Measurements from ENCODE around the gene CCDC112.
"Not testable (repeated sequence)": the region's sequence is repeated elsewhere in the genome, so short reads cannot be mapped to it uniquely, and the experiment has no call there.

The CCDC112 gene

DNA sequence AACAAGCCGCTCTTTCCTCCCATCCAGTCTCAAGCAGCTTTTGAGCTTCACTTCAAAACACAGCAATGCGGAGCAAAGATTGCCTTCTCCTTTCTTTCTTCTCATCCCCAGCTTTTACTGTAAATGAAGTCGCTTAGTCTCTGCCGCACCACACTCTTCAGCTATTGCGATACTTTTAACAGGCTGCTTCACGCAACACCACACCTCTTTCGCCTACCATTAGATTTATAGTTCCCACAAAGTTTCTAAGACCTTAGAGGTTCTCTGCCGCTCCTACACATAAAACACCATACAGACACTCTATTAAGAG is 34.5 kb downstream of the CCDC112 start:
- TF ChIP-seq SUZ12 (IDR thresholded peaks at IDR 0.05) (no peak), FOXM1 (IDR thresholded peaks at IDR 0.05; ENCODE audit: borderline replicate concordance) (no peak), FOXK2 (IDR thresholded peaks at IDR 0.05) (no peak), BHLHE40 (IDR thresholded peaks at IDR 0.05; ENCODE audit: borderline replicate concordance) (no peak), ZNF384 (IDR thresholded peaks at IDR 0.05) (no peak)
- ChIA-PET CTCF (no interaction called here), POLR2A (interaction anchor here (1.2 to 2.1 kb wide), 3 partner anchors 8 to 92 kb away, joined by 3 to 12 read pairs (median 5); partner anchors contain the start of genes CCDC112 and TRIM36)
- peak; percentile 11 for DNase-seq (ENCODE audit: extremely low spot score)

DNA sequence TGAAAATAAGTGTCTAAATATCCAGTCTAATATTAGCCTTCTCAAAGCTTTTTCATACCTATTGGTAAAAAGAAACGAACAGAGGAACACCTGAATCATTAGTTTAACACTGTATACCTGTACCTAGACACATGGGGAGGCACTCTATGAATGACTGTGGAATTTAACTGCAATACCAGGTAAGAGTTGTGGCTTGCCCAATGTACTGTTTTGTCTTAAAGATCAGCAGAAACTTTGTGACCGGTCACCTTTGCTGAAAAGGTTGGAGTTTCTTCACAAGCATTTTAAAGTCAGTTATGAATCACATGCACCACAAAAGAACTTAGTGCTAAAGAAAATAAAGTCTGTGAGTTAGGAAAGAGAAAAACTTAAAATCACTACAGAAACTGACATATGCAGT is 36.2 kb downstream of the CCDC112 start:
- no peak for DNase-seq (ENCODE audit: extremely low spot score)
- CTCF ChIA-PET, result interaction anchor here (0.7 kb wide), 1 partner anchor 897 kb away, joined by 3 read pairs; no protein-coding TSS in a partner anchor
- POLR2A ChIA-PET, result no interaction called here
- TF ChIP-seq HDGF (IDR thresholded peaks at IDR 0.05; ENCODE audit: borderline replicate concordance) (no peak), CTBP1 (IDR thresholded peaks at IDR 0.05; ENCODE audit: borderline replicate concordance) (no peak), FOXM1 (IDR thresholded peaks at IDR 0.05; ENCODE audit: borderline replicate concordance) (no peak), LEF1 (IDR thresholded peaks at IDR 0.05; ENCODE audit: borderline replicate concordance) (no peak), L3MBTL2 (conservative IDR thresholded peaks at IDR 0.05) (no peak), SP1 (IDR thresholded peaks at IDR 0.05) (no peak), FOXK2 (IDR thresholded peaks at IDR 0.05) (no peak), NFRKB (IDR thresholded peaks at IDR 0.05) (no peak), ZNF384 (IDR thresholded peaks at IDR 0.05) (no peak)
- TF ChIP-seq, protein P1, sequence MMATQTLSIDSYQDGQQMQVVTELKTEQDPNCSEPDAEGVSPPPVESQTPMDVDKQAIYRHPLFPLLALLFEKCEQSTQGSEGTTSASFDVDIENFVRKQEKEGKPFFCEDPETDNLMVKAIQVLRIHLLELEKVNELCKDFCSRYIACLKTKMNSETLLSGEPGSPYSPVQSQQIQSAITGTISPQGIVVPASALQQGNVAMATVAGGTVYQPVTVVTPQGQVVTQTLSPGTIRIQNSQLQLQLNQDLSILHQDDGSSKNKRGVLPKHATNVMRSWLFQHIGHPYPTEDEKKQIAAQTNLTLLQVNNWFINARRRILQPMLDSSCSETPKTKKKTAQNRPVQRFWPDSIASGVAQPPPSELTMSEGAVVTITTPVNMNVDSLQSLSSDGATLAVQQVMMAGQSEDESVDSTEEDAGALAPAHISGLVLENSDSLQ (IDR thresholded peaks at IDR 0.05), result no peak

DNA sequence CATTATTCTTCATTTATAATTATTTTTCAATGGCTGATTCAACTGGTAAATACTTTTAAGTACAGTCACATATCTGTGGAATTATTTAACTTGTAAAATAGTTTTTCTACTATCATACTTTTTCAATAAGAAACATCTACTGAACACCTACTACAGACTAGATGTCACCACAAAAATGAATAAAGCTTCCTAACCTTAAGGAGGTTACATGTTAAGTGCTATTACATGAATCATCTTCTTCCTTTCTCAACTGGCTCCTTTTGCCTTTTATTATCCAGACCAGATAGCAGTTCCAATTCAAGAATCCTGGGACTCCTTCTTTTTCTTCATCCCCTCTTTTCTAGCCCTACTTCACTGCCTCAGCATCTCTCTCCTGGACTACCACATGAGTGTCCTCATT is 38.5 kb downstream of the CCDC112 start:
- no peak for DNase-seq (ENCODE audit: extremely low spot score)
- CTCF ChIA-PET, result interaction anchor here (0.5 kb wide), 1 partner anchor 959 kb away, joined by 3 read pairs; no protein-coding TSS in a partner anchor
- TF ChIP-seq ARNT (IDR thresholded peaks at IDR 0.05), result no peak
- TF ChIP-seq L3MBTL2 (conservative IDR thresholded peaks at IDR 0.05), result no peak
- TF ChIP-seq SP1 (IDR thresholded peaks at IDR 0.05), result no peak
- TF ChIP-seq ZNF384 (IDR thresholded peaks at IDR 0.05), result no peak
- TF ChIP-seq NFRKB (IDR thresholded peaks at IDR 0.05), result no peak
- TF ChIP-seq HDGF (IDR thresholded peaks at IDR 0.05; ENCODE audit: borderline replicate concordance), result no peak
- TF ChIP-seq, protein P1 (IDR thresholded peaks at IDR 0.05), result no peak
- no peak for TF ChIP-seq SUZ12 (IDR thresholded peaks at IDR 0.05)
- no peak for TF ChIP-seq CTBP1 (IDR thresholded peaks at IDR 0.05; ENCODE audit: borderline replicate concordance)
- no peak for TF ChIP-seq BHLHE40 (IDR thresholded peaks at IDR 0.05; ENCODE audit: borderline replicate concordance)
- POLR2A ChIA-PET, result no interaction called here

- CTCF ChIA-PET; DNase-seq (ENCODE audit: extremely low spot score); POLR2A ChIA-PET: not testable (repeated sequence)
Measured at GRCh38 chr5:115249379-115249778, 47.1 kb downstream of the CCDC112 start.

DNA sequence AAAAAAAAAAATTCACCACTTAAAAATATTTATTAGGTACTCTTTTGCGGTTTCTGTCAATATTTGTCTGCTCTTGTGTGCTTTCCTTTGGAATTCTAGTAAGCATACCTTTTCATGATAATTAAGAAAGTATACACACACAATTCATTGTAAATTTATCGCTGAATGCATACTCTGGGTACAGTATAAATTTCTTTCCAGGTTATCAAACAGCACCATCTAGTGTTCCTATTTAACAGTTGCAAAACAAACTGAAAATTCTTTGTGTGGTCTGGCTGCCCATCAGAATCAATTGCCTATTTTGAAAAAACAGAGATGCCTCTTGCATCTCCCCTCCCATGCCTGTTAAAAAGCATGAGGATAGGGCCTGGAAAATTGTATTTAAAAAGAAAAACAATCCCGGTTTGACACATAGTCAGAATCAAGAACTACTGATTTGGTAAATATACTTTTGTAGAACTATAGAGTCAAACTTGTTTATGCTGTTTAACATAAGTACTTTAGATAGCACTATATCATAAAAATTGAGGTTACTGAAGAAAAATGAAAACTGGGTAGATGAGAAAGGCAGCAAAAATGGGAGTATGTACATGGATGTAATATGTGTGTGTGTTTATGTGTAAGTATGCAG is 50.0 kb downstream of the CCDC112 start:
- no peak for TF ChIP-seq BHLHE40 (IDR thresholded peaks at IDR 0.05; ENCODE audit: borderline replicate concordance)
- TF ChIP-seq, protein P1 (IDR thresholded peaks at IDR 0.05), result peak; percentile 54
- TF ChIP-seq ZNF384 (IDR thresholded peaks at IDR 0.05), result peak; percentile 81
- no peak for TF ChIP-seq NFRKB (IDR thresholded peaks at IDR 0.05)
- no peak for TF ChIP-seq CTBP1 (IDR thresholded peaks at IDR 0.05; ENCODE audit: borderline replicate concordance)
- TF ChIP-seq SP1 (IDR thresholded peaks at IDR 0.05), result no peak
- CTCF ChIA-PET, result interaction anchor here (0.6 to 1.4 kb wide), 4 partner anchors 38 to 782 kb away, joined by 3 to 8 read pairs (median 5); no protein-coding TSS in a partner anchor
- POLR2A ChIA-PET, result no interaction called here
- DNase-seq (ENCODE audit: extremely low spot score), result peak; percentile 38

DNA sequence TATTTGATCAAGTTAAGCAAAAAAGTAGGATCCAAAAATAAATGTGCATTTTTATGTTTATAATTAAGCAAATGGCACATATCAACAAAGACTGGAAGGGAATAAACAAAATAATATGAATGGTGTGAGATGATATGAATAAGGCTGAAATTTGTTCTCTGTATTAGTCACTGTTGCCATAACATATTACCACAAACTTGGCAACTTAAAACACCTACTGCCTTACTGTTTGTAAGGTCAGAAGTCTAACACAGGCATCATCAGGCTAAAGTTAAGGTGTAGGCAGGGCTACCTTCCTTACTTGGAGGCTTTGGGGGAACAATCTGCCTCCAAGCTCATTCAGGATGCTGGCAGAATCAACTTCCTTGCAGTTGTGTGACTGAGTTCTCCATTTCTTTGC is 53.0 kb downstream of the CCDC112 start:
- ChIA-PET CTCF (no interaction called here), POLR2A (no interaction called here)
- DNase-seq (ENCODE audit: extremely low spot score), result no peak
- TF ChIP-seq, protein P1 (IDR thresholded peaks at IDR 0.05), result no peak
- TF ChIP-seq FOXM1 (IDR thresholded peaks at IDR 0.05; ENCODE audit: borderline replicate concordance), result no peak
- TF ChIP-seq FOXK2 (IDR thresholded peaks at IDR 0.05), result no peak
- TF ChIP-seq ARNT (IDR thresholded peaks at IDR 0.05), result no peak
- TF ChIP-seq BHLHE40 (IDR thresholded peaks at IDR 0.05; ENCODE audit: borderline replicate concordance), result no peak
- no peak for TF ChIP-seq ELF4 (IDR thresholded peaks at IDR 0.05)
- no peak for TF ChIP-seq SUZ12 (IDR thresholded peaks at IDR 0.05)
- no peak for TF ChIP-seq FOXA1 (IDR thresholded peaks at IDR 0.05)

Data from HEK293T (cell line).